ENCODE data around the gene SPATS1. TPM values are rescaled to one million over a fixed set of nuclear protein-coding genes. Genes with fewer than 3 reads are reported as not detected.

Gene SPATS1
- total RNA-seq, 4 donors from 2014 or later = not detected

DNA sequence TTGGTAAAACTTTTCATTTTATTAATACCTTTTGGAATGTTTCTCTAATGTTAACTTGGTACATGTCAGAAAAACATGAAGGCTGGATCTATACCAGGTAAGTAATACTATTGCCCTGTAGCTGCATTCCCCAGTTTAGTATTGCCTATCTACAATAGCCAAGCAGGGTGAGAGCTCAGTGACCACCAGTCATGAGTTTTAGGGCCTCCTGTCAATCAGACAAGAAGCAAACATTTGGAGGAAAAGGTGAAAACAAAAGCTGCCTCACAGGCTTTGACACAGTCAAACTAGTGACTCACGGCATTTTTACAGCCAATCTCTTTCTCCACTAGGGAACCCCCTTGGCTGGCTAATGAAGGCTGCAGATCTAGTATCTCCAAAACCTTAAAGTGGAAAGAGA lies 35.5 kb downstream of the SPATS1 start:
- Histone ChIP-seq H3K4me3 (no peak overlapping the region), H3K27me3 (no peaks in the 10 kb centered on the region), H3K36me3 (no peaks in the 10 kb centered on the region), H3K27ac (no peak overlapping the region), H3K4me1 (no peaks in the 10 kb centered on the region), H3K9me3 (no peaks in the 10 kb centered on the region)
- no peak for DNase-seq (ENCODE audit: low spot score in 2 of 2)
- WGBS = 93% methylated on average over 1 of the region's 1 CpG
- TF ChIP-seq POLR2AphosphoS5 (IDR thresholded peaks at IDR 0.05) (no peak), POLR2A (IDR thresholded peaks at IDR 0.05) (no peak), EP300 (IDR thresholded peaks at IDR 0.05) (no peak)
- TF ChIP-seq, protein P1, sequence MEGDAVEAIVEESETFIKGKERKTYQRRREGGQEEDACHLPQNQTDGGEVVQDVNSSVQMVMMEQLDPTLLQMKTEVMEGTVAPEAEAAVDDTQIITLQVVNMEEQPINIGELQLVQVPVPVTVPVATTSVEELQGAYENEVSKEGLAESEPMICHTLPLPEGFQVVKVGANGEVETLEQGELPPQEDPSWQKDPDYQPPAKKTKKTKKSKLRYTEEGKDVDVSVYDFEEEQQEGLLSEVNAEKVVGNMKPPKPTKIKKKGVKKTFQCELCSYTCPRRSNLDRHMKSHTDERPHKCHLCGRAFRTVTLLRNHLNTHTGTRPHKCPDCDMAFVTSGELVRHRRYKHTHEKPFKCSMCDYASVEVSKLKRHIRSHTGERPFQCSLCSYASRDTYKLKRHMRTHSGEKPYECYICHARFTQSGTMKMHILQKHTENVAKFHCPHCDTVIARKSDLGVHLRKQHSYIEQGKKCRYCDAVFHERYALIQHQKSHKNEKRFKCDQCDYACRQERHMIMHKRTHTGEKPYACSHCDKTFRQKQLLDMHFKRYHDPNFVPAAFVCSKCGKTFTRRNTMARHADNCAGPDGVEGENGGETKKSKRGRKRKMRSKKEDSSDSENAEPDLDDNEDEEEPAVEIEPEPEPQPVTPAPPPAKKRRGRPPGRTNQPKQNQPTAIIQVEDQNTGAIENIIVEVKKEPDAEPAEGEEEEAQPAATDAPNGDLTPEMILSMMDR (IDR thresholded peaks at IDR 0.05) = no peak

DNA sequence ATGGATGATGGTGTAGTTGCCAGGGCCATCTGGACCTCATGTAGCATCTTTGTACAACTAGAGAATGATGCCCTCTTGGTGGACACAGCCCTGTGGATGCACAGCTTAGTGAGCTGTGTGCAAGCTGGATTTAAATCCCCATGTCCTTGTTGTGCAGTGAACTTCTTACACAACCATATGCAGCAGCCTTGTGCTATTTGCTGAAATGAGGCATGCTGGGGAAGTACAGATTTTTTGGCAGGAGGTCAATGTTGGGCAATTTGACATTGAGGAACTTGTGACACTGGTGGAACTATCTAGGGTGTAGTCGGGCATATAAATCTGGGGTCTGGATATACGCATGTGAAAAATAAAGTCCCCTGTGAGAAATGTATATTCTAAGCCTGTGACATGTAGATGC lies 39.3 kb downstream of the SPATS1 start:
- TF ChIP-seq POLR2A (IDR thresholded peaks at IDR 0.05) (no peak), POLR2AphosphoS5 (IDR thresholded peaks at IDR 0.05) (no peak), EP300 (IDR thresholded peaks at IDR 0.05) (no peak)
- TF ChIP-seq, protein P1 (IDR thresholded peaks at IDR 0.05) = no peak
- Histone ChIP-seq H3K4me3 (no peak overlapping the region), H3K9me3 (no peaks in the 10 kb centered on the region), H3K4me1 (peaks cover 6% of the 10 kb centered on the region), H3K27ac (no peak overlapping the region), H3K27me3 (no peaks in the 10 kb centered on the region), H3K36me3 (no peaks in the 10 kb centered on the region)
- DNase-seq (ENCODE audit: low spot score in 2 of 2) = no peak
- 53% methylated on average over 2 of the region's 2 CpGs for WGBS

DNA sequence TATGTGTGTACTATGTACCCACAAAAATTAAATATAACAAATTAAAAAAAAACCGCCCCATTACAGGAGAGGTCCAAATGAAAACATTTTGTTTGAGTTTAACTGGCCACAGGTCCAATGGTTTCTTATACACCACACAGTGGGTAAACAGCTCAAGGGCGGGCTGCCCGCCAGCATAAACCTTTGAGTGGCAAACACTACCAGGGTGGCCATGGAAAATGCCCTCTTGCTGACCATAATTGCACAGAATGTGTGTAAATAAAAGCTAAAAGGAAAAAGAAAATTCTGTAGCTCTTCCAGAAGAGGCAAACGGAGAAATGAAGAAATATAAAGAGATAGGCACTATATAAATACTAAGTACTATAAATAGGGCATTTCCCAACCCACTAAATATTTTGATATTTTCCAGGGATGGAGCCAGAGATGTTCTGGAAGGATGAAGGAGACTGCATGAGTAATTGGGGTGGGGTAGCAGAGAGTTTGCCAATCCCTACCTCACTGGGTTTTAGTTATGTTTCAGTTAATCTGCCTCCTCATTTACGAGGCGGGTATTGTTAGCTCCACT lies 44.0 kb downstream of the SPATS1 start:
- Histone ChIP-seq H3K4me3 (peak overlapping the region; percentile 95), H3K27ac (peak overlapping the region; percentile 97), H3K4me1 (peaks cover 24% of the 10 kb centered on the region), H3K27me3 (no peaks in the 10 kb centered on the region), H3K9me3 (no peaks in the 10 kb centered on the region), H3K36me3 (peaks cover 3% of the 10 kb centered on the region)
- TF ChIP-seq, protein P1 (IDR thresholded peaks at IDR 0.05) = no peak
- no peak for TF ChIP-seq POLR2A (IDR thresholded peaks at IDR 0.05)
- TF ChIP-seq POLR2AphosphoS5 (IDR thresholded peaks at IDR 0.05) = peak in 1 of 3 donors; percentile 9
- TF ChIP-seq EP300 (IDR thresholded peaks at IDR 0.05) = no peak
- WGBS = 41% methylated on average over 6 of the region's 6 CpGs
- peak in 1 of 2 donors; percentile 71 for DNase-seq (ENCODE audit: low spot score in 2 of 2)

DNA sequence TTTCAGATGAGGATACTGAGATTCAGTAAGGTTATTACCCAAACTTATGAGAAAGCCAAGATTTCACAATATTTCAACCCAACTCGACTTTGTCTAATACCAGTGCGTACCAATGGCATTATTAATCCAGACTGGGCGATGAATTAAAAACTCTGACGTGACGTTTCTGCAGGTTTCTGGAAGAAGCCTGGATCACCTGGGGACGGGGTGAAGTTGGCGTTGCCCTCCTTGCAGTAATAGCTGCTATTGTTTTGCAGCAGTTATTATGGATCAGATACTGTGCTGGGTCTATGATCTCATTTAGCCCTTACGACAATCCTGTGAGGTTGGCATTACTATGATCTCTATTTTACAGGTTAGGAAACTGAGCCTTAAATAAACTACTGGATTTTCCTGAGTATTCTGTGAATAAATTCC lies 44.5 kb downstream of the SPATS1 start:
- 3% methylated on average over 8 of the region's 8 CpGs for WGBS

More for the DNA sequence above, 44.5 kb downstream of the SPATS1 start:
- peaks cover 8% of the 10 kb centered on the region for H3K36me3 ChIP-seq
- no peaks in the 10 kb centered on the region for H3K27me3 ChIP-seq
- DNase-seq (ENCODE audit: low spot score in 2 of 2) = no peak
- peak overlapping the region; percentile 97 for H3K27ac ChIP-seq
- TF ChIP-seq POLR2A (IDR thresholded peaks at IDR 0.05) (no peak), POLR2AphosphoS5 (IDR thresholded peaks at IDR 0.05) (no peak), EP300 (IDR thresholded peaks at IDR 0.05) (no peak)
- TF ChIP-seq, protein P1 (IDR thresholded peaks at IDR 0.05) = no peak
- H3K4me1 ChIP-seq = peaks cover 24% of the 10 kb centered on the region
- H3K9me3 ChIP-seq = no peaks in the 10 kb centered on the region
- H3K4me3 ChIP-seq = peak overlapping the region; percentile 95

All from suprapubic skin (tissue), 4 donors.